Gastroesophageal sphincter (tissue), 4 donors: ENCODE measurements around the gene TPRX1. TPM values are rescaled to one million over a fixed set of nuclear protein-coding genes. Genes with fewer than 3 reads are reported as not detected.

Experiments
- ATAC-seq: fragments of 150-250 bp; one replicate; pipeline ENCODE4 v1.9.1; 2016; ENCODE audit warnings: mild to moderate bottlenecking, moderate library complexity
- H3K27ac ChIP-seq, 4 donors: fragments of 200-600 bp; sonication (generic) in 3 of 4; 1 replicate in 3 of 4; 2 replicates in 1 of 4; pipeline ENCODE4 v1.5.1; 2016 to 2019
- H3K27me3 ChIP-seq: fragments of 200-600 bp; sonication (generic); one replicate; pipeline ENCODE4 v1.5.1; 2019
- H3K36me3 ChIP-seq, 2 donors: fragments of 200-600 bp; sonication (generic); one replicate each; pipeline ENCODE4 v1.5.1; 2019; ENCODE audit warnings: control low read depth in 1 of 2
- H3K4me1 ChIP-seq, 3 donors: fragments of 200-600 bp; sonication (generic); 1 replicate in 2 of 3; 2 replicates in 1 of 3; pipeline ENCODE4 v1.5.1; 2016 to 2019; ENCODE audit warnings: control low read depth in 2 of 3
- H3K4me3 ChIP-seq, 2 donors: fragments of 200-600 bp; sonication (generic); one replicate each; pipeline ENCODE4 v1.5.1; 2019; ENCODE audit warnings: mild to moderate bottlenecking in 1 of 2, moderate library complexity in 1 of 2
- H3K9me3 ChIP-seq, 3 donors: fragments of 200-600 bp; sonication (generic); one replicate each; pipeline ENCODE4 v1.5.1; 2017 to 2019; ENCODE audit warnings: control low read depth in 2 of 3
- EP300 ChIP-seq: sonication (generic); formaldehyde crosslinking; IDR thresholded peaks from one replicate; pipeline ENCODE4 v1.6.1; 2017; ENCODE audit warnings: antibody characterized with exemption, mild to moderate bottlenecking
- POLR2A ChIP-seq, 2 donors: fragments of 450-650 bp; IDR thresholded peaks; one replicate each; pipeline ENCODE4 v1.6.1; 2017; ENCODE audit warnings: antibody characterized with exemption in 2 of 2, mild to moderate bottlenecking in 2 of 2, moderate library complexity in 1 of 2
- POLR2AphosphoS5 ChIP-seq: sonication (generic); formaldehyde crosslinking; IDR thresholded peaks from one replicate; pipeline ENCODE4 v1.6.1; 2017; ENCODE audit warnings: antibody characterized with exemption
- WGBS, 2 donors: methylation state at CpG; one replicate each; pipeline ENCODE4 v1.1.5; 2018; ENCODE audit warnings: low coverage in 1 of 2; 5-methylcytosine and 5-hydroxymethylcytosine counted together
- small RNA-seq, 4 donors: library from RNA; depleted of rRNA; stranded (forward); fragments of <200 nt; gene quantifications; one replicate each; pipeline ENCODE3, GENCODE V24; 2016
- total RNA-seq, 4 donors: library from RNA; depleted of rRNA; stranded (reverse); fragments of >200 nt; gene quantifications; one replicate each; pipeline ENCODE4 v1.1.0, GENCODE V29; 2016
- TF ChIP-seq, protein P1 (sequence below), 4 experiments: fragments of 200-600 bp in 2 of 4; fragments of 450-650 bp in 2 of 4; sonication (generic) in 1 of 4; IDR thresholded peaks; one replicate each; pipeline ENCODE4 v1.5.1; 2017 to 2019; ENCODE audit warnings: antibody characterized with exemption in 4 of 4, mild to moderate bottlenecking in 2 of 4, moderate library complexity in 2 of 4

Gene TPRX1
- total RNA-seq, 4 donors from 2014 or later, result not detected

DNA sequence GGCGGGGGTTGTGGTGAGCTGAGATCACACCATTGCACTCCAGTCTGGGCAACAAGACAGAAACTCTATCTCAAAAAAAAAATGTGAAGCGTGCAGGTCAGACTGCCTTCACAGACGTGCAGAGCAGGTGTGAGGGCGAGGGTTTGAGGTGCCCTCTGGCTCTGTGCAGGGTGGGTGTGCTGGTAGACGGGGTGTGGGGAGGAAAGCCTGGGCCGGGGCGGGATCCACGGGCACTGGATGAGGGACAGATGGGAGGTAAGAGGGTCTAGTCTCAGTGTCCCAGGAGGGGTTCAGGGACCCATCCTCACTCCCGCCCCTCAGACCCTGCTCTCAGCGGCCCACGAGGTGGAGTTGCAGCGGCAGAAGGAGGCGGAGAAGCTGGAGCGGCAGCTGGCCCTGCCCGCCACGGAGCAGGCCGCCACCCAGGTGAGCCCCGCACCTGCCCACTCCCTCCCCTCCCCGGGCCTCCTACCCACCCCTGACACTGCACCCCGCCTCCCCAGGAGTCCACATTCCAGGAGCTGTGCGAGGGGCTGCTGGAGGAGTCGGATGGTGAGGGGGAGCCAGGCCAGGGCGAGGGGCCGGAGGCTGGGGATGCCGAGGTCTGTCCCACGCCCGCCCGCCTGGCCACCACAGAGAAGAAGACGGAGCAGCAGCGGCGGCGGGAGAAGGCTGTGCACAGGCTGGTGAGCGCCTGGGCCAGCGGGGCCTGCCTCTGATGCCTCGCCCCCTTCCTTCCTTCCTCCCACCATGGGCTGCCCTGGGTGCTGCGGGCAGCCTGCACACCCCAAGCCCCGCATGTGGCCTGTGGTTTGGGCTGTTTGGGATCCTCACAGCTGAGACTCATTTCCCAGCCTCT lies 49.9 kb downstream of the TPRX1 start:
- no peak overlapping the region for H3K27ac ChIP-seq
- H3K9me3 ChIP-seq, result no peaks in the 10 kb centered on the region
- no peaks in the 10 kb centered on the region for H3K27me3 ChIP-seq
- H3K4me3 ChIP-seq, result no peak overlapping the region
- WGBS, 2 donors, result 67 to 88% methylated on average over 1 to 3 of the region's 37 CpGs
- TF ChIP-seq EP300, result no peak
- TF ChIP-seq, protein P1, sequence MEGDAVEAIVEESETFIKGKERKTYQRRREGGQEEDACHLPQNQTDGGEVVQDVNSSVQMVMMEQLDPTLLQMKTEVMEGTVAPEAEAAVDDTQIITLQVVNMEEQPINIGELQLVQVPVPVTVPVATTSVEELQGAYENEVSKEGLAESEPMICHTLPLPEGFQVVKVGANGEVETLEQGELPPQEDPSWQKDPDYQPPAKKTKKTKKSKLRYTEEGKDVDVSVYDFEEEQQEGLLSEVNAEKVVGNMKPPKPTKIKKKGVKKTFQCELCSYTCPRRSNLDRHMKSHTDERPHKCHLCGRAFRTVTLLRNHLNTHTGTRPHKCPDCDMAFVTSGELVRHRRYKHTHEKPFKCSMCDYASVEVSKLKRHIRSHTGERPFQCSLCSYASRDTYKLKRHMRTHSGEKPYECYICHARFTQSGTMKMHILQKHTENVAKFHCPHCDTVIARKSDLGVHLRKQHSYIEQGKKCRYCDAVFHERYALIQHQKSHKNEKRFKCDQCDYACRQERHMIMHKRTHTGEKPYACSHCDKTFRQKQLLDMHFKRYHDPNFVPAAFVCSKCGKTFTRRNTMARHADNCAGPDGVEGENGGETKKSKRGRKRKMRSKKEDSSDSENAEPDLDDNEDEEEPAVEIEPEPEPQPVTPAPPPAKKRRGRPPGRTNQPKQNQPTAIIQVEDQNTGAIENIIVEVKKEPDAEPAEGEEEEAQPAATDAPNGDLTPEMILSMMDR (IDR thresholded peaks at IDR 0.05), result no peak
- TF ChIP-seq POLR2A (IDR thresholded peaks at IDR 0.05), result no peak
- peaks cover 0 to 7% (median 0%) of the 10 kb centered on the region in 3 donors for H3K4me1 ChIP-seq
- H3K36me3 ChIP-seq, result peaks cover 0 to 100% of the 10 kb centered on the region in 2 donors
- ATAC-seq, result no peak

DNA sequence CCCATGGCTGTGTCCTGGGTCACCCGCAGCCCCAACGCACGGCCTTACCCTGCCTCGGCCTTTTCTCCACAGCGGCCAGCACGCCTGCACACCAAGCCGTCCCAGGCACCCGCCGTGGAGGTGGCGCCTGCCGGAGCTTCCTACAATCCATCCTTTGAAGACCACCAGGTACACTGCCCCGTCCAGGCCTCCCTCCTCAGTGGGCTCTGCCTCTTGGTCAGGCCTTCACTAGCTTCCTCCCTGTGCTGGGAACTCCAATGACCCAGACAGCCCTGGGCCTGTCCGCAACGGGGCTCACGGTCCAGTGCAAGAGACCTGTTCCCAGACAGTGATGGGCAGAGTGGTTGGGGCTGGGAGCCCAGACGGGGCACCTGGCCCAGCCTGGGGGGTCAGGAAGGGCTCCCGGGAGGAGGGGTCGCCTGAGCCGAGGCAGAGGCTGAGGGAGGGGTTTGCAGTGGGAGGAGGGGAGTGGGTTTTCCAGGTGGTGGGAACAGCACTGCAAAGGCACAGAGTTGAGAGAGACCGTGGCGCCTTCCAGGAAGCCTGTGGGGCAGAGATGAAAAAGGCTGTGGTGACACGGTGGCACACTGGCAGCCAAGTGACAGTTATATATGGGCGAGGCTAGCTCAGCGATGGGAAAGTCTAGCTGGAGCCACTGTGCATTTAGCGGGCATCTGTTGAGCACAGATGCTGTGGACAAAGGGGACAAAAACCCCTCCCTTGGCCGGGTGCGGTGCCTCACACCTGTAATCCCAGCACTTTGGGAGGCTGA lies 51.7 kb downstream of the TPRX1 start:
- no peak for ATAC-seq
- H3K36me3 ChIP-seq, result peaks cover 0 to 100% of the 10 kb centered on the region in 2 donors

More for the DNA sequence above, 51.7 kb downstream of the TPRX1 start:
- TF ChIP-seq, protein P1 (IDR thresholded peaks at IDR 0.05), result no peak
- TF ChIP-seq POLR2AphosphoS5 (no peak), POLR2A (IDR thresholded peaks at IDR 0.05) (no peak), EP300 (no peak)
- H3K27me3 ChIP-seq, result no peaks in the 10 kb centered on the region
- 86 to 89% methylated on average over 5 to 6 of the region's 27 CpGs for WGBS, 2 donors
- peaks cover 0 to 25% (median 0%) of the 10 kb centered on the region in 3 donors for H3K4me1 ChIP-seq
- no peak overlapping the region for H3K27ac ChIP-seq
- no peak overlapping the region for H3K4me3 ChIP-seq
- no peaks in the 10 kb centered on the region for H3K9me3 ChIP-seq

Small RNA genes lying within 50 kb of the gene (small RNA-seq; reads per million reads assigned to genes)
- gene AC008745.1 (0 reads per million in 4 donors), gene SNORD23 (0 reads per million in 4 donors)

Other genes starting within 250 kb of the TPRX1 start
- under 1 TPM in 1 of 4 donors, not detected in 3; 0.05 TPM for gene ZNF541, start 231.4 kb downstream of the TPRX1 start, total RNA-seq
- gene BICRA, start 195.4 kb downstream of the TPRX1 start, total RNA-seq, result 10 to 100 TPM in 2 of 4 donors, 1 to 10 TPM in 2; 6.5 to 29.1 (median 11.5) TPM
- 100 to 1,000 TPM; 149 to 383 (median 159) TPM for gene EHD2, start 91.1 kb downstream of the TPRX1 start, total RNA-seq
- gene NOP53, start 59.0 kb downstream of the TPRX1 start, total RNA-seq, result 100 to 1,000 TPM; 332 to 592 (median 362) TPM
- 1,000 to 10,000 TPM; 1,196 to 1,646 (median 1,370) TPM for gene SELENOW, start 25.8 kb downstream of the TPRX1 start, total RNA-seq
- not detected for gene CRX, start 17.4 kb upstream of the TPRX1 start, total RNA-seq
- not detected for gene TPRX2, start 54.7 kb upstream of the TPRX1 start, total RNA-seq
- gene SULT2A1, start 81.8 kb upstream of the TPRX1 start, total RNA-seq, result not detected
- not detected for gene BSPH1, start 187.6 kb upstream of the TPRX1 start, total RNA-seq
- not detected for gene ELSPBP1, start 190.1 kb upstream of the TPRX1 start, total RNA-seq
- gene CABP5, start 239.5 kb upstream of the TPRX1 start, total RNA-seq, result not detected